Stimulated activated CD8-positive, alpha-beta memory T cell treated with anti-CD3 and anti-CD28 coated beads, Interleukin-4, amount 100 ng/mL, for 48 hours (primary cell): Measurements from ENCODE around the gene ZNF408.
"Not testable (repeated sequence)": the region's sequence is repeated elsewhere in the genome, so short reads cannot be mapped to it uniquely, and the experiment has no call there.

Experiments
- DNase-seq: peaks from one replicate; pipeline ENCODE4 v3.0.0-alpha.2; 2020

Gene ZNF408

DNA sequence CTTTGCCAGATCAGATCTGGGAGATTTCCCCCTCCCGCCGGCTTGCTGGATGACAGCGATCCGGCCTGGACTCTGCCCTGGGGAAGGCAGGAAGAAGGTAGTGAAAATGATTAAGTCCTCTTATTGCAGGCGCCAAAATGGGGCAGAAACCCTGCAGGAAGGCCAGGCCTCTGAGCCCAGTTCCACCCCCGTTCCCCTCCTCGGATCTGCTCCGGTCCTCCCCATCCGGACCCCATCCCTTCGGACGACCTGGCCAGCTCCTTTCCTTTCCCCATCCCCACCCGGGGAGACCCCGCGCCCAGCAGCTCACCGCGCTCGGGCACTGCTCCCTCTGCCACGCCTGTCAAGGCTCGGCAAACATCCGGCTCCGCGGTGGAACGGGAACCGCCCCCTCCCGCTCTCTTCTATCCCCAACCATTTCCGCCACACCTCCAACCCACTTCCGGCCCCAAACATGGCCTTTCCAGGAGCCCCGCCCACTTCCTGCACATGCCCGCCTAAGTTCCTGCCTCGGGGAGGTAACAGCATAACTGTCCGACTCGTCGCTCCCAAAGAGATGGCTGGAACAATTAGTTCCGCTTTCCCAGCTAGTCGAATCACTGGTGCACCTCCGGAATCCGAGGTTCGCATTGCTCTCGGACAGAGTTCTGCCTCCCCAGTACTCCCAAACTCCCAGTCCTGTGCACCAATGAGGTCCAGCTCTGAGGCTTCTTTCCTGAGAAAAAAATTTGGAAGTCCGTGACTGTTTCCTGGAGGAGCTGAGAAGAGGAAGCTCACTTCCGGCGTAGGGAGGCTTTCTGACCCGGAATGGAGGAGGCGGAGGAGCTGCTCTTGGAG lies at the start of gene ZNF408, which contains the start of gene ARHGAP1:
TSS of gene ZNF408 (plus strand) at position 791 of the 837 bp plus-strand sequence. CDS start at position 808, 17 bp downstream.
TSS of gene ARHGAP1 (minus strand) at position 379 of the 837 bp plus-strand sequence. CDS start 4,512 bp downstream, outside the sequence.
- peak; percentile 100 for DNase-seq

DNA sequence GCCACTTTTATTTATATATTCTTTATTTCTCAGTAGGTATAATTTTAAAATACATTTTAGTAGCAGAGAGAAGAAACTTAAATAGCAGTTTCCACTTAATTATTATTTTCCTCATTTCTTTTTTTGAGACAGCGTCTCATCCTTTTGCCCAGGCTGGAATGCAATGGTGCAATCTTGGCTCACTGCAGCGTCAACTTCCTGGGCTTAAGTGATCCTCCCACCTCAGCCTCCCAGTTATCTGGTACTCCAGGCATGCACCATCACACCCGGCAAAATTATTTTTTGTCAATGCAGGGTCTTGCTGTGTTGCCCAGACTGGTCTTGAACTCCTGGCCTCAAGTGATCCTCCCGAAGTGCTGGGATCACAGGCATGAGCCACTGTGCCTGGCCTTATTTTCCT lies 45.2 kb upstream of the ZNF408 start:
- DNase-seq = no peak

DNA sequence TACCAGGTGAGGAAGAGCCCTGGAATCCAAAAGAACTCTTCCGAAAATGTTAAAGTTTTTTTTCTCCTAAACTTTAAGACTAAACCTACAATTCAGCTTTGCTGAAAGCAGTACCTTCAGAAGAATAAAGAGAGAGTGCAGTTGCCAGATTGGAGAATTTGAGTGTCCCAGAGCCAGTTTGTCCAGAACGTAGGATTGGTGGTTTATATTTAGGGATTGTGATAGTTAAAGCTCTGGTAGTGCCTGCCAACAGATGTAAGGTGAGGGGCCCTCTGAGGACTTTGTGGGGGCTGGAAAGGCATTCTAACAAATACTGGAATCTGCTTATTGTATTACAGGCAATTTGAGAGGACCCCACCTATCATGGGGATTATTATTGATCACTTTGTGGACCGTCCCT lies 43.6 kb upstream of the ZNF408 start:
- no peak for DNase-seq

DNA sequence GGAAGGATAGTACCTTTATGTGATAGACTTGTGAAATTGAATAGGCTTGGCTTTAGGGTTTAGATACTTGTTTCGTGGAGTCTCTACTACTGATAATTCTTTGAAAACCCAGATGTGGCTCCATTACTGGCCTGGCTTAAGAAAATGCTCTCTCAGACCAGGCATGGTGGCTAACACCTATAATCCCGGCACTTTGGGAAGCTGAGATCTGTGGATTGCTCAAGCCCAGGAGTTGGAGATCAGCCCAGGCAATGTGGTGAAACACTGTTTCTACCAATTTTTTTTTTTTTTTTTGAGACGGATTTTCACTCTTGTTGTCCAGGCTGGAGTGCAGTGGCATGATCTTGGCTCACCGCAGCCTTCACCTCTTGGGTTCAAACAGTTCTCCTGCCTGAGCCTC lies 42.6 kb upstream of the ZNF408 start:
- DNase-seq = no peak

DNA sequence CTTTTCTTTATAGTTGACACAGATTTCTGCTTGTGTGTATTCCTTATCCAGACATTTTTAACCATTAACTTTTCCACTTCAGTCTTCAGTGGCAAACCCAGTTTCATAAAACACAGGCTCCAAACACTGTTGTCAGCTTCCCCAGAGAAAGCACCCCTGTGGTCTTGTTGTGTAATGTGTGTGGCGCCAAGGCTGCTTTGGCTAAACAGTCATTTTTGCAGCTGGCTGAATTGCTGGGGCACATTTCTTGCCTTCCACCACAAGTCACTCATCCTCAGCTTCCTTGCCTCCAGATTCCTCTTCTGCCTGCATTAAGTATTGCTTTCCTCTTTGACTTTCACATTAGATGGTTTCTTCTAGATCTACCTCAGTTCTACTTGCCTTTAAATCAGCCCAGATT lies 40.9 kb upstream of the ZNF408 start:
- no peak for DNase-seq

DNA sequence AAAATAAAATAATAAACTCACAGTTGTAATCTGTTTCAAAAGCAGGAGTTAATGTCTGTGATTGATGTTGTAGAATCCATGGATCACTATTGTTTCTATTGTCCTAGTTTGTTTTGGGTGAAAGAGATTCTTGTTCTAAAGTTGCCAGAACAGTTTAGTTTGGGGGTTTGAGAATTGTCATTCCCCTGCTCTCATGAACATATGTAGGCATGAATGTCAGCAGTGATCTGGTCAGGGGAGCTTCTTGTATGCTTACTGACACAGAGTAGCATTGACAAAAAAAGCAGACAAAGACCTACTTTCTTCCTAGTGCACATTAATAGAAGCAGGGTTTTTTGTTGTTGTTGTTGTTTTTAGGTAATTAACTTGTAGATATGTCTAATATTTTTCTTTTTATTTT lies 39.0 kb upstream of the ZNF408 start:
- no peak for DNase-seq

DNA sequence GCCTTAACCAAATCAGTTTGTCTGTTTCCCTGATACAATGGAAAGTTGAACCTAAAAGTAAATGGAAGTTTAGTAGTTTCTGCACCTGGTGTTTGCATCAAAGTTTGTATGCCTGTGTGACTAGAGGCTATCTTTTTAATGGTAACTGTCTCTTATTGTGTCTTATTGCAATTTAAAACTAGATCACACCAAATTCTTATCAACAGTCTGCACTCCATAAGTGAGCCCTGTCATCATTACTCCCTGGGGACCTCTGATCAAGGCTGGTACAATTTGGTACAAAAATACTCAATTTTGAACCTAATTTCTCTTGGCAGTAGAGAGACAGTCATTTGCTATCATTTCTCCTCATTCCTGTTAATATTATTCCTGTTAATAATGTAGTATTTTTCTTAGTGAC lies 38.5 kb upstream of the ZNF408 start:
- DNase-seq = no peak

DNA sequence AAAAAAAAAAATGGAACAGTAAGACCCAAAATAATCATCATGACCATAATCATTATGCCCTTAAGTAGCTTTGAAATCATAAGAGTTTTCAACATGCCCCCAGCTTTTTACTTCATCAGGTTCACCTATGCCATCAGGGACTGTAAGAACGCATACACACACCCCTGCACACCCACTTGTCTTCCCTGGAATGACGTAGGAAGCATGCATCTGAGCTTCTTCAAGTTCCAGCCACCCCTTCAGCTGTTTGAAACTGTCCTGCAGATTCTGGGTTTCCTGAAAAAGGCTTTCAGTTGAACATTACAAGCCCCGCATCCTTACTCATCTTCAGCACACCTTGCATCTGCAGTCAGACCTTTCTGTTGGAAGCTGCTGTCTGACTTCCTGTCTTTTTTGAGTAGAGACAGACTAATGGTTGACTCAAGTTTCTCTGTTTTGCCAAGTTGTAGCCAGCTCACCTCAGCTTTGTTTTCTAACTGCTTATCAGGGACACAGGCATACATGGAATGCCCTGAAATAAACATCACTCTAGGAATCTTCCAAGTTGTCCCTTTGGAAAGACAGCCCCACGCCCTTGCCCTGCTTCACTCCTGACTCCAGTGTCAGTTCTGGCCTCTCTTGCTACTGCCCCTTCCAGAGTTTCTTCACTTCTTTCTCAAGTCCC lies 37.4 kb upstream of the ZNF408 start:
- DNase-seq = no peak

DNA sequence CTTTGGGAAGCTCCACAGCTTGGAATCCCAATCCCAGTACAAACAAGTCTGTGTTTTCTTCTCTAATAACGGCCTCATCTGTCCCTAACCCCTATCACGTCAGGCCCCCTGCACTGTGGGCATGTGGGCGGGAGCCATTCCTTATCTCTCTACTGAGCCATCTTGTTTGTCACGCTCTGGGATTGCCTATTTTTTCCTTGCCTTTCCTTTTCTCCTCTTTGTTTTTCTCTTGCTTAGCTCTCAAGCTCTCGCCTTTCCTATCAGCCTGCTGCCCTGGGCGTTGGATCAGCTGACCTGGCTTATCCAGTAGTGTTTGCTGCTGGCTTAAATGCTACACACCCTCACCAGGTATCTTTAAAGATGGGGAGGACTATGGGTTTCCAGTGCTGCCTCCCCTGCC lies 36.2 kb upstream of the ZNF408 start:
- DNase-seq = no peak

DNA sequence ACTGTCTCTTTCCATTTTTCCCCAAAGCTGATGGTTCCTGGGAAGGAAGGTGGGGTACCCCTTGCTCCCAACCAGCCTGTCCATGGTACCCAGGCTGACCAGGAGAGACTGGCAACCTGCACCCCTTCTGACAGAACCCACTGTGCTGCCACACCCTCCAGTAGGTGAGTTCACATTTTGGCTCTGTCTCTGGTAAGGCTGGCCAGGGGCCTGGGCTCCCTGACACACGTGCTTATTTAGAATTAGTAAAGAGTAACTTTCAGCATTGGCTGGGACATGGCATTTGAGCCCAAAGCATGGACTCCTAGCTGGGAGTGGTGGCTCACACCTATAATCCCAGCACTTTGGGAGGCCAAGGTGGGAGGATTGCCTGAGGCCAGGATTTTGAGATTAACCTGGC lies 35.5 kb upstream of the ZNF408 start:
- DNase-seq = no peak

DNA sequence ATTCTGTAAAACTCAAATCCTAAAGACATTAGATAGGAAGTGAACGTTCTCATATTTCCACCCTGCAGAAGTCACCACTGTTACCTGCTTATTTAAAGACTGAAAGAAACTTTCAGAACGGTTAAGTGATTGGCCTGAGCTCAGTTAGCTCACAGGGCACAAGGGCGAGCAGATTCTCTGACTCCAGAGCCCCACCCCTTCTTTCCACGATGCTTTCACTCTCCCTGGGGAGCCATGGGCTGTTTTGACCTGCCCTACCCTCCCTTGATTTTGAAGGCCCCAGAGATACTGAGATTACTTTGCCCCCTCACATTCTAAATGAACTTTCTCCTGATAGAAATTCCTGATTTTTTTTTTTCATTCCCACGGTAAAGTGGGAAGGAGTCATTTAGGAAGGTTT lies 34.3 kb upstream of the ZNF408 start:
- DNase-seq = no peak

DNA sequence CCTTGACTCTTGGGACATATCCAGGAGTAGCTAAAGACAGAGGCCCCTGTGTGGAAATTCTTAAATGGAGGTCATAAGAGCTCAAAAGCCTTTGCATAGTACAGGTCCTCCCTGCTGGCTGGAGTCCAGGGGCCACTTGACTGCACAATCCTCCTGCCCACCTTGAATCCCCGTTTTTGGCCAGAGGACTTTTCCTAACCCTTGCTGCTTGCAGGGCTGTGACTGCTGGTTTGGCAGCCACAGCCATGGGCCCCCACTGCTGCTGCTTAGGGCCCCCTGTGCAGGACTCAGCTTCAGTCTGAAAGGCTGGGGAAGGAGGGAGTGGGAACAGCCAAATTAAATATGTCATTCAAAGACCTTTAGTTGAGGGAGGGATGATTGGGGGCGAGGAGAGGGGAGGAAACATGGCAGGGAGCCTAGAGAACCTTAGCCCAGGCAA lies 33.8 kb upstream of the ZNF408 start:
- DNase-seq = no peak

DNA sequence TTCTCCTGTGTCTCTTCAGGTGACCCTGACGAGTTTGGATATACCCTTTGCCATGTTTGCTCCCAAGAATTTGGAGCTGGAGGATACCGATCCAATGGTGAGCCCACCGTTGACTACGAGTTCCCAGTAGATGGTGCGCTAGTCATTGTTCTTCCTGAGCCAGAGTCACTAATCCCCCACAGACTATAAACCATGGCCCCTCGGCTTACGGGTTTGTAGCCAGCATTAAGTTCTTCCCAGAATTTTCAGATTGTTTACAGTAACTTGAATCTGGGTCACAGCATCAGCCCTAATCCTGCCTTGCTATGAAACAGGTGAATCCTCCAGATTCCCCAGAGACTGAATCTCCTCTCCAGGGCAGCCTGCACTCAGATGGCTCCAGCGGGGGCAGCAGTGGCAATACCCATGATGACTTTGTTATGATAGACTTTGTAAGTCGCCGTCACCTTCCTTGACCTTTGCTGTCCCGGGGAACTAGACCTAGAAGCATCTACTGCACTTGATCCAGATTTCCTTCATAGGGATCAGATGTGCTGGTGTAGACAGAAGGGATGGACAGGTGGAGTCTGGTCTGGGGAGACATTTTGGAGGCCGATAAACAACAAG lies 32.2 kb upstream of the ZNF408 start:
- no peak for DNase-seq

DNA sequence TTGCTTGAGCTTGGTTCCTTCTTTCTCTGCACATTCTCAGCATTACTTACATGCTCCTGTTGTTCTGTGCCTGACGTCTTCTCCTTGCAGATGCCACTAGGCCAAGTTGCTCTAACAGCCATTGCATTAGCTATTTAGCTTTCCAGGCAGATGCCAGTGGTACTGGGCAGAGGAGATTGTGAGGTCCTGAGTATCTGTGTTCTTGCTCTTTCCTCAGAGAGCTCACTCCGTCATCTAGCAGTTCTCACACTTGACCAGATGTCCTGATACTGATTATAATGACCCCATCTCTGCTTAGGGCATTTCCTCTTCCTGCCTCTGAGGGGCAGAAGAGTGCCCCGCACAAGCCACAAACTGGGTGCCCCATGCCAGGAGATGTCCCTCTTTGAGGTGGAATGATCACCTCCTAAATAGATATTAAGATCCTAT lies 31.1 kb upstream of the ZNF408 start:
- no peak for DNase-seq

DNA sequence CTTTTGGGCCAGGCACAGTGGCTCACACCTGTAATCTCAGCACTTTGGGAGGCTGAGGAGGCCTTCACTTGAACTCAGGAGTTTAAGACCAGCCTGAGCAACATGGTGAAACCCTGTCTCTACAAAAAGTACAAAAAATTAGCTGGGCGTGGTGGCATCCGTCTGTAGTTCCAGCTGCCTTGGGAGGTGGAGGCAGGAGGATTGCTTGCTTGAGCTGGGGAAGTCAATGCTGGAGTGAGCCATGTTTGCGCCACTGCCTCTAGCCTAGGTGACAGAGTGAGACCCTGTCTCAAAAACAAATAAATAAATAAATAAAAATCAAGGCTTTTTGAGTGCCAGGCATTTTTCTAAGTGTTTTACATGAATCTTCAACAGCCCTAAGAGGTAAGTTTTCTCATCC lies 30.3 kb upstream of the ZNF408 start:
- DNase-seq = not testable (repeated sequence)

DNA sequence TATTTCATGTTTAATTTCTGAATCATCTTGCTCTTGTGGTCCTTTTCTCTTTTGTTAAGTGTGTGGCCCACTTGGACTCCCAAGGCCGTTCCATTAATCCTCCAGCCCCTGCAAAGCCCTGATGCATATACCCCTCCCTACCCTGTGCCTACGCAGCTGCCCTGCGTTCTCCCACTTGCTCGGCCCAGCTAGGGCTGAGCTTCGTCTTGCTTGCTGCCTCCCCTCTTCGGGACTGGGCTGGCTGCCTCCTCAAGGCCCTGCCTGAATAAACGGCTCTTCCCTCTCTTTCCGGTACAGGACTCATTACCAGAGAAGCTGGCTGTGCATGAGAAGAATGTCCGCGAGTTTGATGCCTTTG lies 28.9 kb upstream of the ZNF408 start:
- DNase-seq = no peak

DNA sequence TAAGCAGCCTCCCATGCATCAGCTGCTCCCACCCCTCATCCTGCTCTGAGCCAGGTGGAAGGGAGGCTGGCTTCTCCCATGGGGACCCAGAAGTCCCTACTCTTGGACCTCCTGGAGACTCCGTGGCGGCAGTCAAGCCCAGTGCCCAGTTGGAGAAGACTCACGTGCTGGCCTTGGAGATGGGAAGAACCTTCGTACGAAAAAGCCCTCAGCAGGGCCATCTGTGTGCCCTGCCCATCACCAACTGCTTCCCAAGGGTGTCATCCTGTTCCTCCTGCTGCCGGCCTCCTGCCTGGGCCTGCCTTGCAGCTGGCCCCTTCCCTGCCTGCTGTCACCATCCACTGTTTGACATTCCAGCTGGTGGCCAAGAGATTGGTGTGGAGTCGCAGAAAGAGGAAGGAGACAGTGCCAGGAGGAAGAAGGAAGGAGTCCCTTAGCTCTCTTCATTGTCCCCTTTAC lies 28.4 kb upstream of the ZNF408 start:
- no peak for DNase-seq

DNA sequence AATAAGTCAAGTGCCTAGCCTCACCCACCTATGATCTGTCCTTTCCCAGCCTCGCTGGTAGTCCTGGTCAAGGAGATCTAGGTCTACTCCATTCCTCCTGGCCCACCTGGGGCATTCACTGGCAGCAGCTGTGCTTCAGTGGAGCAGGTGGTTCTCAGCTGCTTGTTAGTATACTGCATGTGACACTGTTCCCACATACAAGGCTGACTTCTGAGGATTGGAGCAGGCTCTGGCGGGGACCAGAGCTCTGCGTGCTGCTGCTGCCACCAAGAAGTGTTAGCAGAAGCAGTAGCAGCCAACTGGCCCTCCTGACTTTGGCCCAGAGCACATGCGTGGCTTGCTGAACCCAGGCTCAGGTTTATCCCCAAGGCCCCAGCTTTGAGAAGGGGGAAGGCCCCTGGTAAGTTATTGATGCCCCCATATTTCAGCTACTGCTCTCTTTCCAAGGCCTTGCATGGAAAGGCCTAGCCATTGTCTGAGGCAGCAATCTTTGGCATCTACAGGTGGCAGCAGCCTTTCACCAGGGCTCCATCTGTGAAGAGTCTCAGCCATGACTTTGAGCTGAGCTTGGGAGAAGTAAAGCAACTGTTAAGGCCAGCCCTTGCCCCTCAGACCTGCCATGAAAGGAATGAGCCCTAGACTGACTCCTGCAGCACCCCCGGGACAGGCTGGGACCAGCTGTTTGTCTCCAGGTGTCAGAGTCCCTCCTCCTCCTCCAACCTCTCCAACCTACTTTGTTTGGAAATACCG lies 26.9 kb upstream of the ZNF408 start:
- no peak for DNase-seq

DNA sequence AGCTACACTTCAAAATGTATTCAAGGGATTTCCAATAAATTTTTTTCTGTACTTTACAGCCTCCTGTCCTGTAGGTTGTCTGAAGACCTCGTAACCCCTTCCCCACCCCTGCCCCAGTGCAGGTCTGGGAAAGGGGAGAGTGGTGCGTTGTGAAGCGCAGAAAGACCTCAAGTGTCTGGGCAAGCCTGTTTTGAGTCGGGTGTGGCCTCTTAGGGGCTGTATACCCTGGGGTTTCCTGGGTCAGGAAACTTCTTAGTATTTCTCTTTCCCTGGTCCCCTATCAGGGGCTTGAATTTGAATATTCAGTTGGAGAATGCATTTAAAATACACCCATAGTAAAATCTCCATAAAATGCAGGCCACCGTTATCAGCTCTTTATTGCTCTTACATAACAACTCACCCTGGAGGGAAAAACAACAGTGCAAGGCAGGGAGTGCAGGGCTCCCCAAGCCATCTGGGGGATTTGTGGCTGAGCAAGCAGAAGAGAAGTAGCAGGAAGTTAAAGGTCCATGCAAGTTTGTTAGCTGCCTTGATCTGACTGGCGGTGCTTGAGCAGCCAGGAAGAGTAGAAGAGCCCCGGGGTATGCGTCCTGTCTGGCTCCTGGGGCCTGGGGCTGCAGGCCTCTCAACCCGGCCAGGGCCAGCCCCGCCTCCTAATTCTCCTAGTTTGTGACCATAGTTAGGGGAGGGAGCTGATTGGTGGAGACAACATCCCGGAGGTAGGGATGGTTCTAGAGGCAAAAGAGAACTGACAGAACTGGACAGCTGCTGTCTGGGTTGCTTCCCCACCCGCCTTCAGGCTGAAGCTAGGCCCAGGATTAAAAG lies 26.2 kb upstream of the ZNF408 start:
- DNase-seq = no peak

DNA sequence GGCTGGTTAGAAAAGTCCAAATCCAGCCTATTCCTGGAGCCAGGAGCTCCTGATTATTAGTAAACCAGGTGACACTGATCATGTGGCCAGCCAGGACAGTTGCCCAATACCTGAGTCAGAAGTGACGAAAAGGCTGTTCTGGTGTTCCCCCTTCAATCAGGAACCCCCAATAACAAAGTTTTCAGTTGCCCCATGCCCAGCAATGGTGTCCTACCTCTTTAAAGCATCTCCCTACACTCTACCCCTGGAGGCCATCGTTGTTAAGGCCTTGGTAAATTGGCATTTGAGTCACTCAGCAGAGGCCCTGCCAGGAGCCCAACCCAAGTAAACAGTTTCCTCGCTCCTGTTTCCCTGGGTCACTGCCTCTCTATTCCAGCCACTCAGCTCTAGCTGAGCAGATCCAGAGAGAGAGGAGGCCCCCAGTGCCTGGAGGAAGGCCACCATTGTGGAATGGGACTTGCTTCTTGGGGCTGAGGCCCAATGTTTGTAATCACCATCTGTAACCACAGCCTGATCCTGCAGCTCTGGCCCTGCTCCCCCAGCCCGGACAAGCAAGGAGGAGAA lies 25.5 kb upstream of the ZNF408 start:
- no peak for DNase-seq

DNA sequence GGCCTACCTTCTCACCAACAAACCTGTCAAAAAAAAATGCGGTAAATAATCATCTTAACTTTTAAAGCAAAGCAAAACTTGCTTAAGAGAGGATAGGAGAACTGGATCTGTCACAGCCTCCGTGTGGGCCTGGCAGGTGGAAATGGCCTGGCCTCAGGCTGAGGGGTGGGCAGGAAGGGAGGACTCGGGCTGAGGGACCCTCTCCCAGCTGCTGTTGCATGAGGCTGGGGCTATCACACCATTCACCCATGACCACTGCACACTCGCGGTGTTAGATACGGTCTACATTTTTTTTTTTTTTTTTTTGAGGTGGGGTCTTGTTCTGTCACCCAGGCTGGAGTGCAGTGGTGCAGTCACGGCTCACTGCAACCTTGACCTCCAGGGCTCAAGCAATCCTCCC lies 24.9 kb upstream of the ZNF408 start:
- no peak for DNase-seq
